GM23338 (cell line): Measurements from ENCODE around the gene BANF1.

Experiments used
- EZH2 ChIP-seq: fragments of 200-600 bp; sonication (generic); IDR thresholded peaks from one replicate; pipeline ENCODE4 v1.8.0; 2017; ENCODE audit warnings: antibody characterized with exemption, mild to moderate bottlenecking, low read depth; ENCODE audit not compliant: unreplicated experiment
- POLR2AphosphoS5 ChIP-seq: IDR thresholded peaks from 2 replicates; pipeline ENCODE4 v1.6.1; 2016; ENCODE audit warnings: antibody characterized with exemption, low read depth

DNA sequence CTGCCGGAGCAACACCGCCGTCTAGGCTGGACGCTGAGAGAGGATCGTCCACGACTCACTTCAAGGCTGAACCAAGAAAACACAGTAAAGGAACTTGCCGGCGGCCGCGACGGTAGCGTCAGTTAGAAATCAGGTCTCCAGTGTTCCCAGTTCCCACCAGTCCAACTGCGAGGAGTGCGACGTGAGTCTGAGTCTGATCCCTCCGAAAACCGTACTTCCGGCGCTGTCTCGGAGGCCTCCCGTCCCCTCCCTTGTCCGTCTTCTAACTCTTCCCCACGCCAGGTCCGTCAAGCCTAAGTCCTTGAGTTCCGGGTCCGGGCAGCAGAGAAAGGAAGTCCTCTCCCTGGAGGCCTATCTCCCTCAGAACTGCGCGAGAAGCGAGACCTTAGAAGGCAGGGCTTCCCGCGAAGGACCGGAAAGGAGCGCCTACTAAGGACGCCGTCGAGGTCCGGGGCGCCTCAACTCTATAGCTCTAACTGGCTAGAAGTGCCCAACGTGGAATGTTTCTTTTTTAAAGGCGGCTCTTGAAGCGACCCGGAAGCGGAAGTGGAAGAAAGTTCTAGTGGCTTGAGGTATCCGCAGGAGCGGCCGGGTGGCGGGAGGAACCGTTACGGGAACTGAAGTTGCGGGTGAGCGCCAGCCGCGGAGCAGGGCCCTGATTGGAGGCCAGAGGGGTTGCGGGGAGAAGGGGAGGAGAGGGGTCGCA is at the start of gene BANF1, which contains the start of gene EIF1AD:
- TF ChIP-seq EZH2, result no peak
- TF ChIP-seq POLR2AphosphoS5, result peak; percentile 81
